ENCODE data around the gene GPR119. TPM values are rescaled to one million over a fixed set of nuclear protein-coding genes. Genes with fewer than 3 reads are reported as not detected.
A peak's percentile ranks its signal among the peaks of the same experiment; 100 is the strongest.

Gene GPR119
- total RNA-seq, 1 donor from 2014 or later: not detected

GRCh38 chrX:130416785-130417184, 31.3 kb upstream of the GPR119 start:
- Histone ChIP-seq H3K9me3 (no peaks in the 10 kb centered on the region), H3K36me3 (no peaks in the 10 kb centered on the region), H3K27ac (no peak overlapping the region), H3K4me1 (no peaks in the 10 kb centered on the region), H3K4me3 (no peak overlapping the region), H3K27me3 (no peaks in the 10 kb centered on the region)
- TF ChIP-seq, protein P1, sequence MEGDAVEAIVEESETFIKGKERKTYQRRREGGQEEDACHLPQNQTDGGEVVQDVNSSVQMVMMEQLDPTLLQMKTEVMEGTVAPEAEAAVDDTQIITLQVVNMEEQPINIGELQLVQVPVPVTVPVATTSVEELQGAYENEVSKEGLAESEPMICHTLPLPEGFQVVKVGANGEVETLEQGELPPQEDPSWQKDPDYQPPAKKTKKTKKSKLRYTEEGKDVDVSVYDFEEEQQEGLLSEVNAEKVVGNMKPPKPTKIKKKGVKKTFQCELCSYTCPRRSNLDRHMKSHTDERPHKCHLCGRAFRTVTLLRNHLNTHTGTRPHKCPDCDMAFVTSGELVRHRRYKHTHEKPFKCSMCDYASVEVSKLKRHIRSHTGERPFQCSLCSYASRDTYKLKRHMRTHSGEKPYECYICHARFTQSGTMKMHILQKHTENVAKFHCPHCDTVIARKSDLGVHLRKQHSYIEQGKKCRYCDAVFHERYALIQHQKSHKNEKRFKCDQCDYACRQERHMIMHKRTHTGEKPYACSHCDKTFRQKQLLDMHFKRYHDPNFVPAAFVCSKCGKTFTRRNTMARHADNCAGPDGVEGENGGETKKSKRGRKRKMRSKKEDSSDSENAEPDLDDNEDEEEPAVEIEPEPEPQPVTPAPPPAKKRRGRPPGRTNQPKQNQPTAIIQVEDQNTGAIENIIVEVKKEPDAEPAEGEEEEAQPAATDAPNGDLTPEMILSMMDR (IDR thresholded peaks at IDR 0.05): no peak
- DNase-seq (ENCODE audit: extremely low spot score in 2 of 2): no peak
- intact Hi-C loops (cut with DNase I): no loop called here

GRCh38 chrX:130415201-130415600, 29.7 kb upstream of the GPR119 start:
- intact Hi-C loops (cut with DNase I): no loop called here
- TF ChIP-seq, protein P1 (IDR thresholded peaks at IDR 0.05): no peak
- TF ChIP-seq POLR2AphosphoS5 (IDR thresholded peaks at IDR 0.05; ENCODE audit: insufficient read depth in 1 of 2, low read depth in 1 of 2): no peak
- TF ChIP-seq POLR2A (IDR thresholded peaks at IDR 0.05): no peak
- Histone ChIP-seq H3K4me1 (no peaks in the 10 kb centered on the region), H3K27me3 (no peaks in the 10 kb centered on the region), H3K27ac (no peak overlapping the region), H3K4me3 (no peak overlapping the region), H3K9me3 (no peaks in the 10 kb centered on the region), H3K36me3 (peaks cover 0 to 5% of the 10 kb centered on the region in 2 donors)
- no peak for DNase-seq (ENCODE audit: extremely low spot score in 2 of 2)

- TF ChIP-seq, protein P1 (IDR thresholded peaks at IDR 0.05): no peak
- TF ChIP-seq POLR2AphosphoS5 (IDR thresholded peaks at IDR 0.05; ENCODE audit: insufficient read depth in 1 of 2, low read depth in 1 of 2) (no peak), POLR2A (IDR thresholded peaks at IDR 0.05) (no peak)
- intact Hi-C loops (cut with DNase I): no loop called here
- no peak overlapping the region for H3K27ac ChIP-seq
- H3K27me3 ChIP-seq: no peaks in the 10 kb centered on the region
- H3K4me3 ChIP-seq: no peak overlapping the region
- H3K9me3 ChIP-seq: no peaks in the 10 kb centered on the region
- H3K36me3 ChIP-seq: peaks cover 0 to 5% of the 10 kb centered on the region in 2 donors
- H3K4me1 ChIP-seq: no peaks in the 10 kb centered on the region
- DNase-seq (ENCODE audit: extremely low spot score in 2 of 2): no peak
These were observed 29.3 kb upstream of the GPR119 start for GRCh38 chrX:130414800-130415199.

DNA sequence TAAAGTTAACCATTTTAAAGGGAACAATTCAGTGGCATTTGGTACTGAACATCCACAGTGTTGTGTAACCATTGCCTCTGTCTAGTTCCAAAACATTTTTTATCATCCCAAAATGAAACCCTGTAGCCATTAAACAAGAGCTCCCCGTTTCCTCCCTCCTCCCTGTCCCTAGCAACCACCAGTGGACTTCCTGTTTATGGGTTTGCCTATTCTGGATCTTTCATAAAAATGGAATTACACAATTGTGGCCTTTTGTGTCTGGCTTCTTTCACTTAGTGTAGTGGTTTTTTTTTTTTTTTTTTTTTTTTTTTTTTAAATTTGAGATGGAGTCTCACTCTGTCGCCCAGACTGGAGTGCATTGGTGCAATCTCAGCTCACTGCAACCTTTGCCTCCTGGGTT, 27.9 kb upstream of the GPR119 start:
- intact Hi-C loops (cut with DNase I): no loop called here
- TF ChIP-seq POLR2AphosphoS5 (IDR thresholded peaks at IDR 0.05; ENCODE audit: insufficient read depth in 1 of 2, low read depth in 1 of 2) (no peak), POLR2A (IDR thresholded peaks at IDR 0.05) (no peak)
- TF ChIP-seq, protein P1 (IDR thresholded peaks at IDR 0.05): no peak
- Histone ChIP-seq H3K9me3 (no peaks in the 10 kb centered on the region), H3K4me3 (no peak overlapping the region), H3K36me3 (peaks cover 0 to 5% of the 10 kb centered on the region in 2 donors), H3K27ac (no peak overlapping the region), H3K27me3 (no peaks in the 10 kb centered on the region), H3K4me1 (no peaks in the 10 kb centered on the region)
- DNase-seq (ENCODE audit: extremely low spot score in 2 of 2): no peak

GRCh38 chrX:130402208-130402684, 16.8 kb upstream of the GPR119 start:
- intact Hi-C loops (cut with DNase I): no loop called here
- no peak for TF ChIP-seq POLR2A (IDR thresholded peaks at IDR 0.05)
- TF ChIP-seq POLR2AphosphoS5 (IDR thresholded peaks at IDR 0.05; ENCODE audit: insufficient read depth in 1 of 2, low read depth in 1 of 2): no peak
- TF ChIP-seq, protein P1 (IDR thresholded peaks at IDR 0.05): no peak
- H3K4me3 ChIP-seq: peak overlapping the region; percentile 55 to 63
- peak overlapping the region; percentile 56 for H3K27ac ChIP-seq
- no peaks in the 10 kb centered on the region for H3K9me3 ChIP-seq
- no peaks in the 10 kb centered on the region for H3K36me3 ChIP-seq
- no peaks in the 10 kb centered on the region for H3K27me3 ChIP-seq
- DNase-seq (ENCODE audit: extremely low spot score in 2 of 2): no peak
- H3K4me1 ChIP-seq: peaks cover 14% of the 10 kb centered on the region

Data from vagina (tissue), 2 donors.